Iris pigment epithelial cell (primary cell): ENCODE measurements around the gene SERPINE1.

Experiments
- DNase-seq: peaks from one replicate; pipeline ENCODE4 v3.0.0-alpha.2; 2011; ENCODE audit warnings: low read depth

SERPINE1 gene

GRCh38 chr7:101124376-101125056 is 2.4 kb upstream of the SERPINE1 start:
- peak; percentile 92 for DNase-seq

- DNase-seq: peak; percentile 89
These were observed 784 bp upstream of the SERPINE1 start for GRCh38 chr7:101125989-101126650.

- DNase-seq: peak; percentile 31
These were observed 646 bp downstream of the SERPINE1 start for GRCh38 chr7:101127460-101128039.

GRCh38 chr7:101128040-101128834 is 1.3 kb downstream of the SERPINE1 start:
- peak; percentile 70 for DNase-seq

GRCh38 chr7:101129603-101130117 is 2.8 kb downstream of the SERPINE1 start:
- peak; percentile 57 for DNase-seq

GRCh38 chr7:101132626-101133600 is 6.0 kb downstream of the SERPINE1 start:
- DNase-seq: peak; percentile 49

GRCh38 chr7:101133621-101134398 is 6.9 kb downstream of the SERPINE1 start:
- peak; percentile 70 for DNase-seq

GRCh38 chr7:101134399-101134980 is 7.6 kb downstream of the SERPINE1 start:
- DNase-seq: peak; percentile 80

GRCh38 chr7:101137651-101138212 is 10.8 kb downstream of the SERPINE1 start:
- peak; percentile 63 for DNase-seq

- DNase-seq: peak; percentile 97
These were observed 11.4 kb downstream of the SERPINE1 start for GRCh38 chr7:101138213-101138870.

GRCh38 chr7:101140339-101140699 is 13.4 kb downstream of the SERPINE1 start:
- peak; percentile 65 for DNase-seq

GRCh38 chr7:101140746-101141382 is 14.0 kb downstream of the SERPINE1 start:
- DNase-seq: no peak

GRCh38 chr7:101151908-101152651 is 25.2 kb downstream of the SERPINE1 start:
- no peak for DNase-seq

- peak; percentile 93 for DNase-seq
These were observed 27.2 kb downstream of the SERPINE1 start, which contains the start of gene AP1S1 for GRCh38 chr7:101153969-101154692. AP1S1 (plus strand) TSS chr7:101154476; CDS start chr7:101154515, 39 bp downstream.

- DNase-seq: no peak
These were observed 27.8 kb downstream of the SERPINE1 start for GRCh38 chr7:101154693-101155102.

GRCh38 chr7:101155303-101155702 is 28.4 kb downstream of the SERPINE1 start:
- DNase-seq: no peak

GRCh38 chr7:101156277-101156676 is 29.4 kb downstream of the SERPINE1 start:
- DNase-seq: peak; percentile 27
